MCF 10A (cell line): ENCODE results near the gene PDE4D. TPM values are rescaled to one million over a fixed set of nuclear protein-coding genes. Genes with fewer than 3 reads are reported as not detected.

Experiments used
- BruUV-seq: library from RNA; stranded (reverse); fragments of 400-500 nt; replicated peaks from 2 replicates; lab custom pipeline; 2021; lab: Mats Ljungman, UMichigan
- CTCF ChIA-PET: fragments of 300-600 bp; sonication (Branson Sonifier 250); formaldehyde crosslinking; extraction: SDS; loops from one replicate; lab custom pipeline; 2021; ENCODE audit warnings: antibody characterized with exemption, inconsistent platforms; lab: Yijun Ruan, JAX
- POLR2A ChIA-PET: fragments of 300-600, 350-650 bp; sonication (Branson Sonifier 250); formaldehyde crosslinking; extraction: SDS; loops from one replicate; lab custom pipeline; 2020; ENCODE audit warnings: antibody characterized with exemption, inconsistent platforms; lab: Yijun Ruan, JAX
- DNase-seq: peaks from one replicate; pipeline ENCODE4 v3.0.0-alpha.2; 2018; ENCODE audit not compliant: unreplicated experiment
- H3K27ac Mint-ChIP-seq: one replicate; pipeline ENCODE4 v1.8.0; 2022; ENCODE audit warnings: mild to moderate bottlenecking, low read depth, mixed read lengths; ENCODE audit not compliant: unreplicated experiment
- H3K27me3 Mint-ChIP-seq: one replicate; pipeline ENCODE4 v1.8.0; 2022; ENCODE audit warnings: mixed read lengths; ENCODE audit not compliant: insufficient read depth, unreplicated experiment
- H3K36me3 Mint-ChIP-seq: one replicate; pipeline ENCODE4 v1.8.0; 2022; ENCODE audit warnings: mild to moderate bottlenecking, moderate library complexity, mixed read lengths; ENCODE audit not compliant: insufficient read depth, unreplicated experiment
- H3K4me1 Mint-ChIP-seq: one replicate; pipeline ENCODE4 v1.8.0; 2022; ENCODE audit warnings: mixed read lengths; ENCODE audit not compliant: insufficient read depth, unreplicated experiment
- H3K4me3 Mint-ChIP-seq: one replicate; pipeline ENCODE4 v1.8.0; 2022; ENCODE audit warnings: mild to moderate bottlenecking, moderate library complexity, mixed read lengths; ENCODE audit not compliant: unreplicated experiment
- H3K9me3 Mint-ChIP-seq: one replicate; pipeline ENCODE4 v1.8.0; 2022; ENCODE audit warnings: mixed read lengths; ENCODE audit not compliant: unreplicated experiment
- intact Hi-C: fragments of 100-400 bp; cut with micrococcal nuclease; formaldehyde crosslinking; loops from 2 replicates; pipeline ENCODE4 v1.14.1; 2022
- total RNA-seq: library from RNA; stranded (reverse); gene quantifications from 2 replicates; pipeline ENCODE4 v1.2.3, GENCODE V29; 2022
- TF ChIP-seq, protein P1 (sequence below): fragments of 200-600 bp; IDR thresholded peaks from one replicate; pipeline ENCODE4 v1.8.0; 2022; ENCODE audit warnings: antibody characterized with exemption, mild to moderate bottlenecking; ENCODE audit not compliant: unreplicated experiment

PDE4D gene
- total RNA-seq, 1 experiment from 2014 or later: 85.0 TPM

DNA sequence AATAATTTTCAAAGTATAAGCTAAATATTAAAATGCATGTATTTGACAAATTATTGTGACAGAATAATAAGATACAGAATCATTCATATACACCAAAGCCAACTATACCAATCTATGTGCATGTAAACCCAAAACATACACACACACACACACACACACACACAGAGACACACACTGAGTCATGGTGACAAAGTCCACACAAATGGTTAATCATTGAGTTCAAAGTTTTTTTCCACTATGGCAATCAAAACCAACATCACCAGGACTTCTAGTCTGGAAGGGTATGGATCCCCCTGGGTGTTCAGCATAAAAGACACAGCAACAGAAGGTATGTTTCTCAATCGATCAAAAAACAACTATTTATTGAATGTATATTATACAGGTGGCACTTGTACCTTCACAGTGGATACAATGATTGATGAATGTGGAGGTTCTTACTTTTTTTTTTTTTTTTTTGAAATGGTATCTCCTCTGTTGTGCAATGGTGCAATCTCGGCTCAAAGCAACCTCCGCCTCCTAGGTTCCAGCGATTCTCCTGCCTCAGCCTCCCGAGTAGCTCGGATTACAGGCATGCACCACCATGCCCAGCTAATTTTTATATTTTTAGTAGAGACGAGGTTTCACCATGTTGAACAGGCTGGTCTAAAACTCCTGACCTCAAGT lies 137.0 kb downstream of the PDE4D start:
- no peak for DNase-seq
- Mint-ChIP-seq H3K4me1 (peaks cover 38% of the 10 kb centered on the region), H3K27ac (peak overlapping the region; percentile 67), H3K27me3 (no peaks in the 10 kb centered on the region), H3K4me3 (no peak overlapping the region), H3K9me3 (no peaks in the 10 kb centered on the region), H3K36me3 (peaks cover 8% of the 10 kb centered on the region)
- TF ChIP-seq, protein P1, sequence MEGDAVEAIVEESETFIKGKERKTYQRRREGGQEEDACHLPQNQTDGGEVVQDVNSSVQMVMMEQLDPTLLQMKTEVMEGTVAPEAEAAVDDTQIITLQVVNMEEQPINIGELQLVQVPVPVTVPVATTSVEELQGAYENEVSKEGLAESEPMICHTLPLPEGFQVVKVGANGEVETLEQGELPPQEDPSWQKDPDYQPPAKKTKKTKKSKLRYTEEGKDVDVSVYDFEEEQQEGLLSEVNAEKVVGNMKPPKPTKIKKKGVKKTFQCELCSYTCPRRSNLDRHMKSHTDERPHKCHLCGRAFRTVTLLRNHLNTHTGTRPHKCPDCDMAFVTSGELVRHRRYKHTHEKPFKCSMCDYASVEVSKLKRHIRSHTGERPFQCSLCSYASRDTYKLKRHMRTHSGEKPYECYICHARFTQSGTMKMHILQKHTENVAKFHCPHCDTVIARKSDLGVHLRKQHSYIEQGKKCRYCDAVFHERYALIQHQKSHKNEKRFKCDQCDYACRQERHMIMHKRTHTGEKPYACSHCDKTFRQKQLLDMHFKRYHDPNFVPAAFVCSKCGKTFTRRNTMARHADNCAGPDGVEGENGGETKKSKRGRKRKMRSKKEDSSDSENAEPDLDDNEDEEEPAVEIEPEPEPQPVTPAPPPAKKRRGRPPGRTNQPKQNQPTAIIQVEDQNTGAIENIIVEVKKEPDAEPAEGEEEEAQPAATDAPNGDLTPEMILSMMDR: no peak
- ChIA-PET POLR2A (interaction anchor here (0.7 to 8.3 kb wide), 10 partner anchors 9 to 165 kb away, joined by 3 to 134 read pairs (median 4); no protein-coding TSS in a partner anchor), CTCF (interaction anchor here (0.6 to 1.8 kb wide), 6 partner anchors 9 to 250 kb away, joined by 3 to 7 read pairs (median 4); no protein-coding TSS in a partner anchor)
- no TSS peak for BruUV-seq
- intact Hi-C loops: no loop called here

DNA sequence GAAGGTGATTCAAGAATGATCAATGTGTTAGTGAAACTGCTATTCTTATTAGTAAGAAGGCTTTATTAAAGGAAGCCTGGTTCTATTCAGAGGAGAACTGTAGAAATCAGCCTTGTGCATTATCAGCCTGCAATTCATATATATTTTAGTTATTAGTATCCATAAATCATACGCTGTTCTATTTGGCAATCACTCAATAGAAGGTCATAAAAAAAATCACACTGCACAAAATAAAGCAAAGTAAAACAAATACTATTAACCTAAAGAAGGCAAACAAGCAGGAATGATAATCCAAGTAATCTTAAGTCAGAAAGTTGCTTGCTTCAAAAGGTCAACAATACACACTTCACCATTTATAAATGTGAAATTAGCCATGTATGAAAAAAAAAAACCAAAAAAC lies 138.1 kb downstream of the PDE4D start:
- TF ChIP-seq, protein P1: no peak
- Mint-ChIP-seq H3K4me3 (no peak overlapping the region), H3K27me3 (no peaks in the 10 kb centered on the region), H3K36me3 (peaks cover 8% of the 10 kb centered on the region), H3K9me3 (no peaks in the 10 kb centered on the region), H3K4me1 (peaks cover 38% of the 10 kb centered on the region), H3K27ac (no peak overlapping the region)
- intact Hi-C loops: no loop called here
- DNase-seq: no peak
- ChIA-PET POLR2A (interaction anchor here (1.0 to 8.3 kb wide), 5 partner anchors 8 to 164 kb away, joined by 3 to 134 read pairs (median 5); no protein-coding TSS in a partner anchor), CTCF (interaction anchor here (1.2 kb wide), 1 partner anchor 33 kb away, joined by 4 read pairs; no protein-coding TSS in a partner anchor)
- no TSS peak for BruUV-seq

DNA sequence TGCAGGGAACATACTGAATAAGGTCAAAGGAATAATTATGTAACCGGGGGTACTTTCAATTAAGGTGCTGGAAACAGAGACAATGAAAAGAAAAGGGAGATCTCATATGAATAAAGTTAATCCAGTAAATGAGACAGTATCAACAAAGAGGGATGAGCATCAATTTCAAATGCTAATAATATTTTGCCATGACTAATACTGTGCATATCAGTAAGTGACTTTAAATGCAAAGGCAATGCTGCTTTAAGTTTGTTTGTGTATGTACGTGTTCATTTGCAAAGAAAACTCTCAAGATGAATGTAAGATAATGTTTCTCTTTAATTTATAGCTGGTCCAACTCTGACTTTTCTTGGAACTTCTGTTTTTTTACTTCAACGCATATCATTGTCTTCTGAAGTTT lies 139.9 kb downstream of the PDE4D start:
- BruUV-seq: no TSS peak
- CTCF ChIA-PET: interaction anchor here (0.6 kb wide), 1 partner anchor 1917 kb away, joined by 4 read pairs; no protein-coding TSS in a partner anchor

More for the DNA sequence above, 139.9 kb downstream of the PDE4D start:
- H3K4me3 Mint-ChIP-seq: no peak overlapping the region
- POLR2A ChIA-PET: interaction anchor here (0.8 to 8.3 kb wide), 5 partner anchors 9 to 36 kb away, joined by 3 to 134 read pairs (median 6); no protein-coding TSS in a partner anchor
- TF ChIP-seq, protein P1: no peak
- H3K9me3 Mint-ChIP-seq: no peaks in the 10 kb centered on the region
- no peak for DNase-seq
- H3K4me1 Mint-ChIP-seq: peaks cover 27% of the 10 kb centered on the region
- intact Hi-C loops: no loop called here
- H3K27ac Mint-ChIP-seq: peak overlapping the region; percentile 24
- no peaks in the 10 kb centered on the region for H3K36me3 Mint-ChIP-seq
- H3K27me3 Mint-ChIP-seq: no peaks in the 10 kb centered on the region
